Measurements from ENCODE around the gene CARMIL3.
"Not testable (repeated sequence)": the region's sequence is repeated elsewhere in the genome, so short reads cannot be mapped to it uniquely, and the experiment has no call there.

The CARMIL3 gene

GRCh38 chr14:24042746-24043145 lies 9.1 kb upstream of the CARMIL3 start:
- DNase-seq = no peak

DNA sequence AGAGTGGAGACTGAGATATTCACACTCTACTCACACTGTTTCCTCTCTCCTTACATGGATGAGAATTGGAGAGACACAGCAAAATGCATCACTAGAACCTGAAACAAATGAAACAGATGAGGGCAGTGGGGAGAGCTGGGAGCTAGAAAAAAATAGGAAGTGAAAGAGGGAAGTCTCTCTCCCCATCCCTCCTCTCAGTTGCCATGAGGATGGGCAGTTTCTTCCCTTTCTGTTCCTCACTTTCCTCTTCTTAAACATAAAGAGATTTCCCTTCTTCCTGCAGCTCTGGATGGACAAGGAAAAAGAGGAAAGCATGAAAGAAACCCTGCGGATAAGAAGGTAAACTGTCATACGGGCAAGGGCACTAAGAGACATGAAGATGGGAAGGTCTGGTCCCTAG lies 2.8 kb upstream of the CARMIL3 start:
- DNase-seq = not testable (repeated sequence)

GRCh38 chr14:24050753-24051152 lies 1.1 kb upstream of the CARMIL3 start:
- DNase-seq = not testable (repeated sequence)

DNA sequence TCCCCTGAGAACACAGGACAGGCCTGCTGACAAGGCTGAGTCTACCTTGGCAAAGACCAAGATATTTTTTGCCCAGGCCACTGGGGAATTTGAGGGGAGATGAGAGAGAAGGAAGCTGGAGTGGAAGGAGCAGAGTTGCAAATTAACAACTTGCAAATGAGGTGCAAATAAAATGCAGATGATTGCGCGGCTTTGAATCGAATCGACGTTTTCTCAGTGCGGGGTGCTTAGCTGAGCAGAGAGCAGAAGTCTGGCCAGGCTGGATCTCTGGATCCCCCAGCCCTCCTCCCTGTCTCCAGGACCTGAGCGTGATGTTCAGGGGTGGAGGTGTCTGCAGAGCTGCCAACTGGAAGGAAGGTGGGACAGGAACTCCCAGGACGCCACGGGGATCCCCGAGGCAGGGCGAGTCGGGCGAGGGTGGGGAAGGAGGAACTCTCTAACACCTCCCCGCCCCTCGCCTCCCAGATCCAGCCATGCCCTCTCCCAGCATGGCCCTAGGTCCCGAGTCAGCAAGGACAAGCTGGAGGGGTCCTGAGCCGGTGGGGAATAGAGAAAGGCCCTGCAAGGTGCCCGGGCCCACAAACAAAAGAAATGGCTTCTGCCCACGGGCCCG lies 527 bp upstream of the CARMIL3 start:
- DNase-seq = no peak

DNA sequence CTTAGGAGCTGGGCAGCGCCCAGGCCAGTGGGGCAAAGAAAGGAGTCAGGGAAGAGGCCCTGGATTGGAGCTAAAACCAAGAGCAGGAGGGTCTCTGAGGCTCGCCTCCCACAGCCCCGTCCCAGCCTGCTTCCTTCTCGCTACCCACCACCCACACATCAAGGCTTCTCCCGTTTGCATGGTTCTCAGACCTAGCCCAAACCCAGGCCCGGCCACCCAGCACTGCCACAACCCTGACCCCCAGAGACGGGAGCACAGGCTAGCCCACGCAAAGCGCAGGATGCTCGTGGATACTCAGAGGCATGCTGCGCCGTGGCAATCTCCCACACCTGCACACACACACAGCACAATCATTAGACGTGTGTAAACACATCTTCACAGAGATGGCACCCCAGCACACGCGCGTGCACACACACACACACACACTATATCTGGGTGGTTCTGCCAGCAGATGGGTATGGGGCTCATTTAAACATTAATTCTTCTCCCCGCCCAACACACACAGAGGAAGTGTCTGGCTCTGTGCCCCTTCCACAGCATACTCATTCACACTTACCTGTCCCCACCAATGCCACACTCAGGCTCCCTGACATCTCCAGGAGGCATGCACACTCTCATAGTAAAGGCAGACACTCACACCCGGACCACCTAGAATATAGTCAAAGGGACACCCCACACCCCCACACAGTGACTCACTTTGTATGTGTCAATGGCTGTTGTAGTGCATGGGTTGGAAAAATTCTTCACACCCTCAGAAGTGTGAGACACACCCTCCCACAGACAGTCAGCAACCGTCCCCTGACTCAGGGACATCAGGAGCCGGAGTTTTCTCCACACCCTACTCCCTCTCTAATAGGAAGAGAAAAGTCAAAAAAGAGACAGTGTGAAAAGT lies 1.1 kb downstream of the CARMIL3 start:
- DNase-seq = no peak

- no peak for DNase-seq
Observed at GRCh38 chr14:24053548-24054323, 1.9 kb downstream of the CARMIL3 start.

DNA sequence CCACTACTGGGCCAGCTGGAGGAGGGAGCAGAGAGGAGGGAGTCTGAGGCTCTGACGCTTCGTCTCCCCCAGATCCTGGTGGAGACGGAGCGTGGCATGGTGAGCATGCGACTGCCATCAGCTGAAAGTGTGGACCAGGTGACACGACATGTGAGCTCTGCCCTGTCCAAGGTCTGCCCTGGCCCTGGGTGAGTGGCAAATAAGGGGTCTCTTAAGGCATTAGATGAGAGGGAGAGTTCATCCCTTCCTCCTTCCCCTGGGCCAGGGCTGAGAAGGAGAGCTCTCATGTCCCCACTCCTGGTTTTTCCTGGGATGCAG lies 2.5 kb downstream of the CARMIL3 start:
- no peak for DNase-seq

DNA sequence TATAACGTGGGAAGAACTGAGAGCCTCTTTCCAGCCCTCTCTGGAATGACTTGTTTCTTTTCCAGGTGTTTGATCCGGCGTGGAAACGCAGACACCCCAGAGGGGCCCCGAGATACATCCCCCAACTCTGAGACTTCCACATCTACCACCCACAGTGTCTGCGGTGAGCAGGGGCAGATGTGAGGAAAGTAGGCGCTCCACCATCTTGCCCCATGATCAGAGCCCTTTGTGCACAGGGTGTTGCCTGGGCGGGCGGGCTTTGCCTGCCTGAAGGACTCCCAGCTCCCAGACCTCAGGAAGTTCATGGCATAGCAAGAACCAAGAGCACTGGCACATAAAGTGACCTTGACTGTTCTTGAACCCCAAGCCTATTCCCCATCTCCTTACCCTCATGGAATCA lies 2.8 kb downstream of the CARMIL3 start:
- no peak for DNase-seq

- DNase-seq = no peak
Observed at GRCh38 chr14:24055971-24056799, 4.4 kb downstream of the CARMIL3 start.

GRCh38 chr14:24056800-24057184 lies 5.0 kb downstream of the CARMIL3 start:
- no peak for DNase-seq

DNA sequence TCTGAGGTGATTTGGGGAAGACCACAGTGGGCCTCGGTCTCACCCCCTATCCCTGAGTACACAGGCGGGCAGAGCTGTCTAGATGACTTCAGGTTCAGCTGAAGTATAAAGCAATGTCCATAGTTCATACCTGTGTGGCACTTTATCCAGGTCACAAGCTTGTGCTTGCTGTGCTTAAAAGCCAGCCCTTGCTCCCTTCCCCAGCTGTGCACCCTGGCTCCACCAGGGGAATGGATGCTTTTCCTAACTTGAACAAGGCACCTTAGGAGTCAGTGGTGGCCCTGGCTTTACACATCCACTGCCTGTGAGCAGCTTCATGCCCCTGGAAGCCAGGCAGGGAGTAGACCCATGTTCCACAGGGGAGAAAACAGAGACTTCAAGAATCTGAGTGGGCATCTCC lies 5.5 kb downstream of the CARMIL3 start:
- no peak for DNase-seq

GRCh38 chr14:24057867-24058259 lies 6.1 kb downstream of the CARMIL3 start:
- DNase-seq = no peak

DNA sequence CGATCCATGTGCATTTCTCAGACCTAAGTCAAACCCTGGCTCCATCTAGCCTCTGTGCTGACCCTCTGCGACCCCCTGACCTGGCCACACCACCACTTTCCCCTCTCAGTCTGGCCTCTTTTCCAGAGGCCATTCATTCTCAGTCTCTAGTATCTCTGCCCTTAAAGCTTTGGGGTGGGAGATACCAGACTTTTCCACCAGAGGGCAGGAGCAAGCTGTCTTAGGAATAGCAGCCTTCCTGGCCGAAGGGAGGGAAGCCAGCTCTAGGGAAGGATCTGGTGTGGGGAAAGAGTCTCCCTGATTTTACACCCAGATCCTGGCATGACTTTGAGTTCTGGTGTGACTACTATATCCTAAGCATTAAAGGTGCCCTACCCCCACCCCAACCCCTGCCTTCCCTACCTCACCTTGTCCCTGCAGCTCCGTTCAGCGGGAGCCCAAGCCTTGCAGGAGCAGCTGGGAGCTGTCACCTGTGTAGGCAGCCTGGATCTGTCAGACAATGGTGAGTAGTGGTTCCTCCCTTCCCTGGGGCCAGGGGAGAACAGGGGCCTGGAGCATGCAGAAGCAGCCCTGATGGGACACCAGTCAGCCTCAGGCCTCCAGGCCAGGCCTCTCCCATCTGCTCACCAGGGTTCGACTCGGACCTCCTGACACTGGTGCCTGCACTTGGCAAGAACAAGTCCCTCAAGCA lies 6.6 kb downstream of the CARMIL3 start:
- peak; percentile 22 for DNase-seq

GRCh38 chr14:24058951-24059475 lies 7.2 kb downstream of the CARMIL3 start:
- no peak for DNase-seq

- DNase-seq = no peak
Observed at GRCh38 chr14:24059841-24060388, 8.1 kb downstream of the CARMIL3 start.

DNA sequence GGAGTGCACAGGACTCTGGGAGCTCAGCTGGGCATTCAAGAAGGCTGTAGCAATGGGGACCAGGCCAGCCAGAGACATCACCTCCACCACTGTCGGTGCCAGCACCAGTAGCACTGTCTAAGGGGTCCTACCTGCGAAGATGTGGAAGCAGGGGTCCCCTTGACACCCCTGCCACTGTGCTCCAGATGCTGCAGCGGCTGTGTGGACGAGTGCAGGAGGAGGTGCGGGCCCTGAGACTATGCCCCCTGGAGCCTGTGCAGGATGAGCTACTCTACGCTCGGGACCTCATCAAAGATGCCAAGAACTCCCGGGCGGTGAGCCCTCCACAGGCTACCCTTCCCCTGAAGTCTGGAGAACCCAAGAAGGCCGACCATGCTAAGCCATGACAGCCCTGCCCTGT lies 8.6 kb downstream of the CARMIL3 start:
- DNase-seq = no peak

GRCh38 chr14:24060984-24061913 lies 9.4 kb downstream of the CARMIL3 start:
- no peak for DNase-seq

DNA sequence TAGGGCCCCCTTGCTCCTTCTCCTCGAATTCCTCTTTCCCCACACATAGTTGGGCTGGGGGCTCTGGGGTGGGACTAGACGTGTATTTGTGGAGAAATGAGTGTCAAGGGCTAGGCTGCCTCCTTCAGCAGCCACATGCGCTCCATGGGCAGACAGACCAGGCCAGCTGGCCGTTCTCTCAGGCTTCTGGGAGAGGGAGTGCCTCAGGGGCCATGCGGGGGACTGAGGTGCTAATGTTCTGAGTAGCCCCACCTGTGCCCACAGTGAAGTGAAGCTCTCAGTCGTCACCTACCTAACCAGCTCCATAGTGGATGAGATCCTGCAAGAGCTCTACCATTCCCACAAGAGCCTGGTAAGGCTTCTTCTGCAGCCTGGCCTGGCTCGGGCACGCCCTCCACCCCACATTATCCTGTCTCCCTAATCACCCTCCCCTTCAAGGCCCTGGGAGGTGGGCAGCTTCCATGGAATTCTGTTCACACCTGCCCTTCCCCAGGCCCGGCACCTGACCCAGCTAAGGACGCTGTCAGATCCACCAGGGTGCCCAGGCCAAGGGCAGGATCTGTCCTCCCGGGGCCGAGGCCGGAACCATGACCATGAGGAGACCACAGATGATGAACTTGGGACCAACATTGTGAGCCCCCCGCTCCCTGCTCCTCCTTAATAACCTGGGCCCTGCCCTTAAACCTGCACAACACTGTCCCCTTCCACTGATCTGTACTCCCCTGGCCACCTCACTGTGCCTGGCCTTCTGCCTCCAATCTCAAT lies 10.6 kb downstream of the CARMIL3 start:
- no peak for DNase-seq

- no peak for DNase-seq
Observed at GRCh38 chr14:24063263-24063836, 11.5 kb downstream of the CARMIL3 start.

All from KG1 (cell line).